ENCODE data around the gene TRAIP.
A peak's percentile ranks its signal among the peaks of the same experiment; 100 is the strongest.
"Not testable (repeated sequence)": the region's sequence is repeated elsewhere in the genome, so short reads cannot be mapped to it uniquely, and the experiment has no call there.

TRAIP gene, protein sequence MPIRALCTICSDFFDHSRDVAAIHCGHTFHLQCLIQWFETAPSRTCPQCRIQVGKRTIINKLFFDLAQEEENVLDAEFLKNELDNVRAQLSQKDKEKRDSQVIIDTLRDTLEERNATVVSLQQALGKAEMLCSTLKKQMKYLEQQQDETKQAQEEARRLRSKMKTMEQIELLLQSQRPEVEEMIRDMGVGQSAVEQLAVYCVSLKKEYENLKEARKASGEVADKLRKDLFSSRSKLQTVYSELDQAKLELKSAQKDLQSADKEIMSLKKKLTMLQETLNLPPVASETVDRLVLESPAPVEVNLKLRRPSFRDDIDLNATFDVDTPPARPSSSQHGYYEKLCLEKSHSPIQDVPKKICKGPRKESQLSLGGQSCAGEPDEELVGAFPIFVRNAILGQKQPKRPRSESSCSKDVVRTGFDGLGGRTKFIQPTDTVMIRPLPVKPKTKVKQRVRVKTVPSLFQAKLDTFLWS

GRCh38 chr3:49856181-49857005 is at the start of gene TRAIP:
Gene TRAIP (minus strand): TSS chr3:49856564. CDS start chr3:49856453, 111 bp downstream.
- DNase-seq: peak; percentile 99

GRCh38 chr3:49904448-49904847 is 48.1 kb upstream of the TRAIP start:
- not testable (repeated sequence) for DNase-seq

DNA sequence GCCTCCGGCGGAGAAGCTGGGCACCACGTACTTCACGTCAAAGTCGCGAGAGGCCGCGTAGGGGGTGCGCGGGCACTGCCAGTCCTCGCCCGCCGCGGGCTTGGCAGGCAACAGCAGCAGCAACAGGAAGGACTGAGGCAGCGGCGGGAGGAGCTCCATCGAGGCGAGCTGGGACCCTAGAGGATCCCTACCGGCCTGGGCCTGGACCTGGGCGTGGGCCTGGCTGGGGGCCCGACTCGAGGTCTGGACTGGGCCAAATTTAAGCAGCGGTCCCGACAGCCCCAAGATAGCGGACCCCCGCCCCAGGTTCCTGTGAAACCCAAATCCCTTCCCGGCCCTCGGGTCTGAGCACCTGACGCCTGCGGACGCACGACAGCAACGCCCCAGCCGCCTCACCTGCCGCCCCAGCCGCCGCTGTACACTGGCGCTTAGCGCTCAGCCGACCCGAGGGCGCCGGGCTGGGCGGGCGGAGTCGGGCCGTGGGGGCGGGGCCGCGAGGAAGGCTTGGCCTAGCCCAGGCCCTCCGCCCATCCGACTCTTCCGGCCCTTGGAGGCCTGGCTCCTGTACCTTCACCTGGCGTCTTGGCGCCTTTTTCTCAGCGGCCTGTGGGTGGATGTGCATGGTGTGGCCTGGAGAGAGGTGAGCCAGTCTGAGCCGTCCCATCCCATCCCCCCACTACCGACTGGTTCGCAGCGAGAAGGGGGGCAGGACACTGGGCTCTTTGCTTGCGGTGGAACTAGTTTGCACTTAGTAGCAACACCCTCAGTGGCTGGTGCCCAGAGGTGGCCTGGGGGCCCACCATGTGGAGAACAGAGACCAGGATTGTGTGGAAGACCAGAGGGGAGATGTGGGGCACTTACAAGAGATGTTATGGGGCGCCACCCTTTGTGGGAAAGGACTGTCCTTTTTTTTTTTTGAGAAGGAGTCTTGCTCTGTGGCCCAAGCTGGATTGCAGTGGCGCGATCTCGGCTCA is 47.4 kb upstream of the TRAIP start, which contains the start of gene MST1R:
TSS of gene MST1R (minus strand) at position 423 of the 974 bp plus-strand sequence. CDS start at position 159, 264 bp downstream.
- DNase-seq: peak; percentile 64

- DNase-seq: no peak
Observed at GRCh38 chr3:49902511-49903345, 46.4 kb upstream of the TRAIP start.

GRCh38 chr3:49901366-49902339 is 45.3 kb upstream of the TRAIP start:
- DNase-seq: no peak

DNA sequence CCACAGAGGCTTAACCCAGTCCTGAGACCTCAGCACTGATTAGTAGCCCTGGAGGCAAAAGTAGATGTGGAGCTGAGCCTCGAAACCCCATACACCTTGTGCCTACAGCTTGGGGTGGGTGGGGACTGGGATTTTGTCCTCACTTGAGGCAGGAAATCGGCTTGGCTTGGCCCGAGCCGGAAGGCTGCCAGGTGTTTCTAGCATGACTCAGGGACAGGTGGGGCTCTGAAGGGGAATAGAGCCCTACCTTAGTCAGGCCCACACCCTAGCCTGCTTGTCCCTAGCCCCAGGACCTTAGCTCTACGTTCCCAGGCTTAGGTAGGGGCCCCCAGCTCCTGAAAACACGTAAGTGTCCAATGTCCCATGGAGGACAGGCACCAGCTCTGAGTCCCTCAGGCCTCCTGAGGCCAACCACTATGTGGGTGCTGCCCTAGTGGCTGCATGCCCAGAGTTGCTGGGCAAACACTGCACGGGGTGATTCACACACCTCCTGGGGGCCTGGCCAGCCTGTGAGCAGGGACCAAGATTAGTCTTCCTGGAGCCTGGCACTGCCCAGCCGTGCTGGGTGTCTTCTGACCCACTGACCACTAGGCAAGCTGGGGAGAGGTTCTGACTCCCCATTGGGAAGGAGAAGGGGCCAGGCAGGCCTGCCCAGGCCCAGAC is 44.3 kb upstream of the TRAIP start:
- no peak for DNase-seq

GRCh38 chr3:49899815-49900214 is 43.5 kb upstream of the TRAIP start:
- DNase-seq: no peak

GRCh38 chr3:49898991-49899390 is 42.6 kb upstream of the TRAIP start:
- no peak for DNase-seq

DNA sequence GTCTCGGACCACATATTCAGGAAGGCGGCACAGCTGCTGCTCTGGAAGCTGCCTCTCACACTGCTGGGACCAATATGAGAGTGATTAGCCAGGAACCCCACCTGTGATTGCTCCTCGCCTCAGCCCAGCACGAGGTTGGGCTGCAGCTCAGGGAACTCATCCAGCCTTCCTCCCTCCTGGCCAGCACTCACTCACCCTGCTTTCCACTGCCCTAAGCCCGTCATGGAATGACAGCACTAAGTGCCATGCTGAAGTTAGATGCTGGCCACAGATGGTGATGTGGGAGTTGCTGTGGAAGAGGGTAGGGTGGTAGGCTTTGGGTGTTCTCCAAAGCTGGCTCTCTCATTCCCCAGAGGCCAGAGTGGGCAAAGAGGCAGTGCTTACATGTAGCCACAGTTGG is 40.0 kb upstream of the TRAIP start:
- no peak for DNase-seq

DNA sequence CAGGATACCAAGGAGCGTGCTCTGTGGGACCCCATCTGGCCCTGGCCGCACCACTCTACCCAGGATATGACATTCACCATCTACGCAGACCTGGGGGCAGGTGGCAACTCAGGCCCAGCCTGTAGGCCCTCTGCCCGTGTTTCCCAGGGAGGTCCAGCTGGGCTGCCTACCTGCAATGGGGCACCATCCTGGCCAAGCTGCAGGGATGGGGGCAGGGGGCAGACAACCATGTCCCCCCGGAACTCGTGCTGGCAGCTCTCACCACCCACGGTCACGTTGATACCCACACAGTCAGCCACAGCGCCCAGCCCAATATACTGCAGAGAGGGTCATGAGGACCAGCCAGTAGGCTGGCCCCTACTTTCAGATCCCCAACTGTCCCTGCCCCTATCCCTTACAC is 39.4 kb upstream of the TRAIP start:
- DNase-seq: no peak

DNA sequence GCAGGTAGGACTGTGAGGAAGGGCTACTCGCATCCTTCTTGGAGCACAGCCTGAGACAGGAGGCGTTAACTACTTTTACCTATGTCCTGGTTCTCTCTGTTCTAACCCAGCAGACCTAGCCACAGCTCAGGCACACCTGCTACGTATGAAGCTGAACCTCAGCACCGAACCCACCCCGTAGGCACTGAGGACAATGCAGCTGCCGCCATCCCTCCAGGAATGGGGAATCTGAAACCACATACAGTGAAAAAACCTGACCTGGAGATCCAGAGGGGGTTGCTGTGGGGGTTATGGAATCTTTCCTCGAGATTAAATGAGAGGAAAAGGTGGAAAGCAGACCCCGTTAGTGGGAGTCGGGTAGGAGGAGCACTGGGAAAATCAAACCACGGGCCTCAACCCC is 32.9 kb upstream of the TRAIP start:
- no peak for DNase-seq

DNA sequence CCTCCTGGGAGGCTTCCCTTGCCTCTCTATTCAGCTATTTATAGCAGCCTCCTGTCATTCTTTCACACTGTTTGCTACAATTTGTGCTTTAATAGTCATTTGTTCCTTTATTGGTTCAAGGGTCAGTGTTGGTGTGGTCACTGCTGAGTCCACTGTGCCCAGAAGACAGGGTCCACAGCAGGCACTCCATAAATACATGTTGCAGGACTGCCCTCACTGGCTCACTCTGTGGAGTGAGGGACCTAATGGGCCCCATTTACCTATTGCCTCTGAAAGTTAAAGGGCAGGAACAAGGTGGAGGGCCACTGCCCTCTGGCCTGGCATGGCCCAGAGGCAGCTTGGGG is 30.5 kb upstream of the TRAIP start:
- no peak for DNase-seq

GRCh38 chr3:49883998-49884397 is 27.6 kb upstream of the TRAIP start:
- DNase-seq: no peak

GRCh38 chr3:49882166-49882565 is 25.8 kb upstream of the TRAIP start:
- DNase-seq: no peak

- DNase-seq: peak; percentile 81
Observed at GRCh38 chr3:49880581-49881315, 24.4 kb upstream of the TRAIP start.

- no peak for DNase-seq
Observed at GRCh38 chr3:49879721-49880120, 23.4 kb upstream of the TRAIP start.

DNA sequence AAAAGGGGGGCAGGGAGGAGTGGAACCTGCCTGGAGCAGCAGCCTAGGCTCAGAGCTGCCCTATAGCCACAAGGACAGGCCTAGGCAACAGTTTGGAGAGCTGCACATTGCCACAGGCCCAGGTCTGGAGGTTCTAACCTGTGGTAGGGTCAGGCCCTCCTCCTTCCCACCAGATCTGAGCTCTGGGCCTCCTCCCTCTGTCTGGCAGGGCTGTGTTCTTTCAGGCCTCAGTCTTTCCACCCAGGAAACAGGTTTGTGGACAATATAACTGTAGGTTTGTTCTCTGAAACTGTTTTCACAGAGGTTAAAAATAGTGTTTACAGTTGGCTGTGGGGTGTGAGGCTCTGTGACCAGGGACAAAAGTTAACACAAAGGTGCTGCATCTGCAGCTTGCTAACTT is 22.3 kb upstream of the TRAIP start:
- DNase-seq: no peak

DNA sequence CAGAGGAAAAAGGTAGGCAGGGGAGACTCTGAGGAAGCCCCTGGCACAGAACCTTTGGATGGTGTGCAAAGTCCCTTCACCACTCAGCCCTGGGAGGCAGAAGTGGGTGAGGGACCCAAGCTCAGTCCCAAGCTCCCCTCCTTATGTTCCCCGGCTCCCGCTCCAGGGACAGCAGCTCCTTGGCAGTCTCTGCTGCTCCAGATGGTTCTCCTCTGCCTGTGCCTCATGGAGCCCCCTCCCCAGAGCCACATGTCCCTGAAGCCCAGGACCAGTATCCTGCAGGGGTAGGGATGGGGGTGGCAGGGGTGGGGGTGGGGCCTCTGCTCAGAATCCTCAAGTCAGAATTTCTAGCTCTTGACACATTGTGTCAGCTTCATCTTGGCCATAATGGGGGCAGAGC is 21.4 kb upstream of the TRAIP start:
- DNase-seq: no peak

GRCh38 chr3:49876567-49876966 is 20.2 kb upstream of the TRAIP start:
- no peak for DNase-seq

Data from retina (tissue), 1 donor.